Nephron progenitor cell (in vitro differentiated cells): ENCODE measurements around the gene IQCF2.

Experiments used
- DNase-seq: peaks from one replicate; pipeline ENCODE4 v3.0.0; 2021
- H3K27ac Mint-ChIP-seq: 2 replicates; pipeline ENCODE4 v1.8.0; 2021; ENCODE audit warnings: mild to moderate bottlenecking, moderate library complexity, mixed read lengths
- H3K27me3 Mint-ChIP-seq: 2 replicates; pipeline ENCODE4 v1.8.0; 2021; ENCODE audit warnings: mild to moderate bottlenecking, low read depth, mixed read lengths; ENCODE audit not compliant: poor library complexity
- H3K36me3 Mint-ChIP-seq: 2 replicates; pipeline ENCODE4 v1.8.0; 2021; ENCODE audit warnings: low read depth, mixed read lengths
- H3K4me1 Mint-ChIP-seq: 2 replicates; pipeline ENCODE4 v1.8.0; 2021; ENCODE audit warnings: mixed read lengths
- H3K4me3 Mint-ChIP-seq: 2 replicates; pipeline ENCODE4 v1.8.0; 2021; ENCODE audit warnings: mild to moderate bottlenecking, moderate library complexity, mixed read lengths
- H3K9me3 Mint-ChIP-seq: 2 replicates; pipeline ENCODE4 v1.8.0; 2021; ENCODE audit warnings: mild to moderate bottlenecking, moderate library complexity, mixed read lengths
- CTCF ChIP-seq: fragments of 200-600 bp; sonication (generic); IDR thresholded peaks from 2 replicates; pipeline ENCODE4 v1.5.0; 2021; ENCODE audit warnings: antibody characterized with exemption

IQCF2 gene

GRCh38 chr3:51887620-51888019, 26.2 kb downstream of the IQCF2 start:
- Mint-ChIP-seq H3K4me1 (peaks cover 5% of the 10 kb centered on the region), H3K9me3 (no peaks in the 10 kb centered on the region), H3K27me3 (peaks cover 6% of the 10 kb centered on the region), H3K27ac (no peak overlapping the region), H3K36me3 (no peaks in the 10 kb centered on the region), H3K4me3 (no peak overlapping the region)
- TF ChIP-seq CTCF, result no peak
- no peak for DNase-seq

GRCh38 chr3:51888463-51889105, 27.2 kb downstream of the IQCF2 start:
- no peak overlapping the region for H3K4me3 Mint-ChIP-seq
- H3K27me3 Mint-ChIP-seq, result peaks cover 6% of the 10 kb centered on the region
- H3K36me3 Mint-ChIP-seq, result no peaks in the 10 kb centered on the region
- DNase-seq, result no peak
- no peaks in the 10 kb centered on the region for H3K9me3 Mint-ChIP-seq
- no peak overlapping the region for H3K27ac Mint-ChIP-seq
- no peak for TF ChIP-seq CTCF
- H3K4me1 Mint-ChIP-seq, result peaks cover 3% of the 10 kb centered on the region

- DNase-seq, result no peak
- no peak for TF ChIP-seq CTCF
- no peaks in the 10 kb centered on the region for H3K9me3 Mint-ChIP-seq
- no peak overlapping the region for H3K4me3 Mint-ChIP-seq
- no peak overlapping the region for H3K27ac Mint-ChIP-seq
- H3K36me3 Mint-ChIP-seq, result no peaks in the 10 kb centered on the region
- H3K27me3 Mint-ChIP-seq, result peaks cover 6% of the 10 kb centered on the region
- no peaks in the 10 kb centered on the region for H3K4me1 Mint-ChIP-seq
These were observed 30.0 kb downstream of the IQCF2 start for GRCh38 chr3:51891242-51892039.

- Mint-ChIP-seq H3K27ac (no peak overlapping the region), H3K9me3 (no peaks in the 10 kb centered on the region), H3K36me3 (no peaks in the 10 kb centered on the region), H3K4me3 (no peak overlapping the region), H3K27me3 (peaks cover 14% of the 10 kb centered on the region), H3K4me1 (no peaks in the 10 kb centered on the region)
- DNase-seq, result no peak
- no peak for TF ChIP-seq CTCF
These were observed 33.0 kb downstream of the IQCF2 start for GRCh38 chr3:51894391-51894790.

GRCh38 chr3:51894939-51895338, 33.5 kb downstream of the IQCF2 start:
- Mint-ChIP-seq H3K36me3 (no peaks in the 10 kb centered on the region), H3K4me3 (no peak overlapping the region), H3K27ac (no peak overlapping the region), H3K4me1 (no peaks in the 10 kb centered on the region), H3K9me3 (no peaks in the 10 kb centered on the region), H3K27me3 (peaks cover 14% of the 10 kb centered on the region)
- DNase-seq, result no peak
- no peak for TF ChIP-seq CTCF
